ENCODE measurements around the gene RIN2. TPM values are rescaled to one million over a fixed set of nuclear protein-coding genes. Genes with fewer than 3 reads are reported as not detected.

Gene RIN2
- total and polyA plus RNA-seq, 9 of the 15 experiments (the other 6 are each of a cell fraction or from before 2014, with no cell fraction given), result 0.09 TPM; not detected in 8

GRCh38 chr20:19802099-19802491, 44.0 kb downstream of the RIN2 start:
- ChIA-PET POLR2A (no interaction called here), CTCF (ENCODE audit: low intra/inter-chr PET ratio) (no interaction called here)
- no peaks in the 10 kb centered on the region for H3K9me1 ChIP-seq (ENCODE audit: control insufficient read depth, insufficient read depth, low read length)
- FAIRE-seq (no peak), ATAC-seq (no peak), DNase-seq (ENCODE audit: extremely low read depth in 1 of 4, low spot score in 3 of 4) (no peak)
- WGBS (ENCODE audit: insufficient coverage, low coverage, missing lambda C conversion rate), result 4% methylated on average over 4 of the region's 6 CpGs
- H2AFZ ChIP-seq (ENCODE audit: low read depth, low read length), result no peak overlapping the region
- no peak overlapping the region for H3K4me2 ChIP-seq (ENCODE audit: insufficient read depth, low read length)
- H3K9ac ChIP-seq (ENCODE audit: insufficient read depth in 1 of 2, low read depth in 2 of 2, low read length in 2 of 2), result no peak overlapping the region
- H3K79me2 ChIP-seq (ENCODE audit: control insufficient read depth, insufficient read depth, low read length), result no peaks in the 10 kb centered on the region
- BruUV-seq (replicated peaks), result no TSS peak
- no peaks in the 10 kb centered on the region for H3K9me3 ChIP-seq (replicated peaks; ENCODE audit: control insufficient read depth, insufficient read depth, low read depth, low read length)
- H3K4me1 ChIP-seq (replicated peaks in 1 of 2; ENCODE audit: control insufficient read depth in 2 of 2, insufficient read depth in 2 of 2, low read length in 2 of 2), result no peaks in the 10 kb centered on the region
- no peaks in the 10 kb centered on the region; a peak in 1 of 5 replicates for H3K27me3 ChIP-seq (ENCODE audit: control insufficient read depth in 2 of 2, insufficient read depth in 2 of 2, low read length in 2 of 2)
- no peak overlapping the region for H3K4me3 ChIP-seq
- intact Hi-C loops (cut with micrococcal nuclease), result no loop called here
- H3K36me3 ChIP-seq (ENCODE audit: control insufficient read depth, insufficient read depth, low read length), result no peaks in the 10 kb centered on the region
- H4K20me1 ChIP-seq (replicated peaks; ENCODE audit: control insufficient read depth, insufficient read depth, low read length), result no peaks in the 10 kb centered on the region
- in situ Hi-C loops (cut with MboI), result no loop called here
- no peak overlapping the region for H3K27ac ChIP-seq (ENCODE audit: extremely low read depth, low read depth, low read length)
- TF ChIP-seq CCNT2 (IDR thresholded peaks at IDR 0.05; ENCODE audit: borderline replicate concordance, extremely low read depth, insufficient read length, low read depth, low read length) (no peak), SMAD3 (CRISPR knock-in tag; conservative IDR thresholded peaks at IDR 0.05) (no peak), KLF13 (tag; IDR thresholded peaks at IDR 0.05; ENCODE audit: borderline replicate concordance, low read depth) (no peak), ZNF589 (CRISPR knock-in tag; IDR thresholded peaks at IDR 0.05; ENCODE audit: low read depth) (no peak), KLF6 (CRISPR knock-in tag; IDR thresholded peaks at IDR 0.05; ENCODE audit: borderline replicate concordance) (no peak), REST (IDR thresholded peaks at IDR 0.05; ENCODE audit: borderline replicate concordance) (no peak), REST (CRISPR knock-in tag; IDR thresholded peaks at IDR 0.05; ENCODE audit: low read depth) (no peak), KLF16 (IDR thresholded peaks at IDR 0.05) (no peak), GTF2B (IDR thresholded peaks at IDR 0.05; ENCODE audit: extremely low read depth, insufficient read length) (no peak), ZNF280A (IDR thresholded peaks at IDR 0.05; ENCODE audit: low read depth, partially characterized antibody) (no peak), RBM22 (IDR thresholded peaks at IDR 0.05; ENCODE audit: low read depth, low read length, poor library complexity, severe bottlenecking) (no peak), BRD4 (IDR thresholded peaks at IDR 0.05) (no peak)
